Measurements from ENCODE around the gene NPDC1.

DNA sequence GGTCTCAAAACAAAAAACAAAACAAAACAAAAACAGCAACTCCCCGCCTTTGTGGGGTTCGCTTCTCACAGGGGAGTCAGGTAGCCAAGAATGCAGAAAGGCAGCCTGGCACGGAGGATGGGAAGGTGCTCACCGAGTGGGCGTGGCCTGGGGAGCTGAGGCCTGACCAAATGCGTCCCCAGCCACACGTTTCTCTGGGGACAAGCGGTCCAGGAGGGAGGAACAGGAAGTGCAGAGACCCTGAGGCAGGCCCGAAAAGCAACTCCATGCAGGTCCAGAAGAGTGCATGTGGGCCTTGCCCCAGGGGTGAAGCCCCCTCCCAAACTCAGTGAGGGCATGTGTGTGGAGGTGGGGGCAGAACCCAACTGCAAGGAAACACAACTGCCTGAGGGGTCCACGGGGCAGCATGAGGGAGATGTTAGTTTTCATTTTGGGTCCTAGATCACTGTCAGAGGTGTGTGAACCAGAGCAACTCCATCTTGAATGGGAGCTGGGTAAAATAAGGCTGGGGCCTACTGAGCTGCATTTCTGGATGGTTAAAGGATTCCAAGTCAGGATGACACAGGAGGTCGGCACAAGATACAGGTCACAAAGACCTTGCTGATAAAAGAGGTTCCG is 28.8 kb upstream of the NPDC1 start:
- TF ChIP-seq POLR2AphosphoS5 (IDR thresholded peaks at IDR 0.05; ENCODE audit: low read depth, low read length) (no peak), POLR2A (IDR thresholded peaks at IDR 0.05; ENCODE audit: low read depth, low read length) (peak; percentile 17; the same call in 1 of the 2 replicates)
